GM18519 (cell line): ENCODE results near the gene KRTAP5-2.
"Not testable (repeated sequence)": the region's sequence is repeated elsewhere in the genome, so short reads cannot be mapped to it uniquely, and the experiment has no call there.

Experiments used
- ATAC-seq: cut with Tn5 transposase; IDR thresholded peaks from one replicate; pipeline ENCODE4 v1.9.1; 2021; ENCODE audit warnings: mild to moderate bottlenecking, moderate library complexity; ENCODE audit not compliant: unreplicated experiment, low FRiP score

Gene KRTAP5-2

GRCh38 chr11:1595994-1596575 is 2.0 kb downstream of the KRTAP5-2 start:
- not testable (repeated sequence) for ATAC-seq

GRCh38 chr11:1592628-1593027 is 5.5 kb downstream of the KRTAP5-2 start:
- ATAC-seq, result no peak

GRCh38 chr11:1589996-1590395 is 8.1 kb downstream of the KRTAP5-2 start:
- ATAC-seq, result no peak

- not testable (repeated sequence) for ATAC-seq
Observed at GRCh38 chr11:1589191-1589963, 8.7 kb downstream of the KRTAP5-2 start.

- no peak for ATAC-seq
Observed at GRCh38 chr11:1586699-1587098, 11.4 kb downstream of the KRTAP5-2 start.

- ATAC-seq, result not testable (repeated sequence)
Observed at GRCh38 chr11:1584661-1585370, 13.3 kb downstream of the KRTAP5-2 start, which contains the start of gene KRTAP5-1. TSS of gene KRTAP5-1 (minus strand) at chr11:1585283. CDS start at chr11:1585249, 34 bp downstream.

- ATAC-seq, result not testable (repeated sequence)
Observed at GRCh38 chr11:1582909-1583308, 15.2 kb downstream of the KRTAP5-2 start.

- no peak for ATAC-seq
Observed at GRCh38 chr11:1581976-1582375, 16.1 kb downstream of the KRTAP5-2 start.

- no peak for ATAC-seq
Observed at GRCh38 chr11:1576825-1577224, 21.3 kb downstream of the KRTAP5-2 start.

- ATAC-seq, result not testable (repeated sequence)
Observed at GRCh38 chr11:1575756-1576155, 22.3 kb downstream of the KRTAP5-2 start.

- no peak for ATAC-seq
Observed at GRCh38 chr11:1574933-1575242, 23.2 kb downstream of the KRTAP5-2 start.

- ATAC-seq, result no peak
Observed at GRCh38 chr11:1574238-1574932, 23.7 kb downstream of the KRTAP5-2 start.

GRCh38 chr11:1573903-1574237 is 24.2 kb downstream of the KRTAP5-2 start:
- no peak for ATAC-seq

GRCh38 chr11:1573077-1573902 is 24.8 kb downstream of the KRTAP5-2 start:
- ATAC-seq, result no peak

GRCh38 chr11:1572197-1573076 is 25.7 kb downstream of the KRTAP5-2 start, which contains the start of gene DUSP8:
TSS of gene DUSP8 (minus strand) at chr11:1572271. CDS start at chr11:1565826, 6,445 bp downstream.
- ATAC-seq, result no peak

- ATAC-seq, result no peak
Observed at GRCh38 chr11:1571760-1572196, 26.3 kb downstream of the KRTAP5-2 start.

GRCh38 chr11:1570896-1571759 is 27.0 kb downstream of the KRTAP5-2 start:
- ATAC-seq, result no peak

- no peak for ATAC-seq
Observed at GRCh38 chr11:1570531-1570895, 27.6 kb downstream of the KRTAP5-2 start.
